GM21390 (cell line): ENCODE data around the gene S100A4.
"Not testable (repeated sequence)": the region's sequence is repeated elsewhere in the genome, so short reads cannot be mapped to it uniquely, and the experiment has no call there.

Experiments used
- ATAC-seq: cut with Tn5 transposase; IDR thresholded peaks from one replicate; pipeline ENCODE4 v1.9.1; 2021; ENCODE audit not compliant: unreplicated experiment

Gene S100A4

DNA sequence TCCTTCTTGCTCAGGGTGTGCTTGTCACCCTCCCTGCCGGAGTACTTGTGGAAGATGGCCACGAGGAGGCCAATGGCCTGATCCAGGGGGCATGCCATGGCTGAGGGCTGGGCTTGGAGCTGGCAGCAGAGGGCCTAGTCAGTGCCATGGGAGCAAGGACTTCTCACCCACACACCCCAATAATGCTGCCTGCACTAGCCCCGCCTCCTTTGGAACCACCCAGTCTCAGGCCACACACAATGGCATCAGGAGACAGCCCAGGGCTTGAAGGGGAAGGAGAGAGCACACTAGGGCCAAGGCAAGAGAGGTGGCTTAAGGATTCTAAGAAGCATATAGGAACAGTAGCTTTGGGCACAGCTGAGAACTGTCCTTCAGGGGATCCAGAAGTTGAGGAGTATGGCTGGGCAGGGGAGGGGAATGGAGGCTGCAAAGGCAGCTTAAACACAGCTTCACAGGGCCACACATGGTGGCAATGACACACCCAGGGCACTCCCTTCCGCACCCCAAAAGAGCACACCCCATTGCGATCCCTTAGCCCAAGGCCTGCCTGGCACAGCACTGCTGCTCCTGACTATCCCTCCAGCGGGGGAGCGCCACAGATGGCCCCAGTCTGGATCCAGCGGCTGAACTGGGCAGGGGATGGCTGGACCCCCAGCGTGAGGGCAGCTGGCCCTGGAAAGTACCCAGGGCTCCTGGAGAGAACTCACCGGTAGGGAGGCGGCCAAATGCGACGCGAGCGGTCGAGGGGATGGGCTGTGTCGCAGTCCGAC lies 10.2 kb downstream of the S100A4 start, which contains the start of gene S100A6:
S100A6 (minus strand) TSS at position 750 of the 770 bp plus-strand sequence; CDS start at position 98, 652 bp downstream.
- no peak for ATAC-seq

DNA sequence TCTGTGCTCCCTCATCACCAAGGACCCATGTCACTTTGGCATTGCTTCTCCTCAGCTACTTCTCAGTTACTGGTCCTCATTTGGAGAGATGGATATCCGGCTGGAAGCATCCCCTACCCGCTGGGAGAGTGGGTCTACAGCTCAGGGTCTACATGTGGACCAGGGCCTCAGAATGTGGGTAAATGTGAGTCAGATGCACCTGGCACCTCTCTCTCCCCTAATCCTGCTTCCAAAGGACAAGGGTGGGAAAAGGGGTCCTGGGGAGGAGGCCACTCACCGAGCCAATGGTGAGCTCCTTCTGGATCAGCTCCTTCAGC lies 10.7 kb downstream of the S100A4 start:
- ATAC-seq, result no peak

DNA sequence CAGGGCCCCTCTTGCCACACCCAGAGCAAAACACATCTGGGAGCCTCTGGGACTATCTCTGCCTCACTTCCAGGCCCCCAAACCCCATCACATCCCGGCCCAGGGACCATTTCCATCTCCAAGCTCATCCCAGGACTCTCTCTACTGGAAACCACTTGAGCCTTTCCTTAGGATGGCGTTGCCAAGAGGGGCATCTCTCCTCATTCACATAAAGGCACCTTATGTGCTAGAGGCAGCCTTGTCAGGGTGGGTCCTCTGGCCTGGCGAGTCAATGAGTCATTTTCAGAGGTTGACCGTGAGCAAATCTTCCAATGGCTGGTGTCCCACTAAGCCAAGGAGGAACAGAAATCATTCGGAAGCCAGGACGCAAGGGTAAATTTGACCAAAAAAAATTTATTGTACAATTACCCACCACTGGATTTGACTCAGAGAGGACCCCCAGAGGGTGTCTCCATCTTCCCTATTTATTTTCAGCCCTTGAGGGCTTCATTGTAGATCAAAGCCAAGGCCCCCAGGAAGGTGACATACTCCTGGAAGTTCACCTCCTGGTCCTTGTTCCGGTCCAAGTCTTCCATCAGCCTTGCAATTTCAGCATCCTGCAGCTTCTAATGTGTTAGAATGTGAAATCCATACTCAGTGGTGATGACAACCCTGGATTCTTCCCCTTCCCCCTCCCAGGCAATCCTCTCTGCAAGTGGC lies 11.2 kb downstream of the S100A4 start:
- no peak for ATAC-seq

DNA sequence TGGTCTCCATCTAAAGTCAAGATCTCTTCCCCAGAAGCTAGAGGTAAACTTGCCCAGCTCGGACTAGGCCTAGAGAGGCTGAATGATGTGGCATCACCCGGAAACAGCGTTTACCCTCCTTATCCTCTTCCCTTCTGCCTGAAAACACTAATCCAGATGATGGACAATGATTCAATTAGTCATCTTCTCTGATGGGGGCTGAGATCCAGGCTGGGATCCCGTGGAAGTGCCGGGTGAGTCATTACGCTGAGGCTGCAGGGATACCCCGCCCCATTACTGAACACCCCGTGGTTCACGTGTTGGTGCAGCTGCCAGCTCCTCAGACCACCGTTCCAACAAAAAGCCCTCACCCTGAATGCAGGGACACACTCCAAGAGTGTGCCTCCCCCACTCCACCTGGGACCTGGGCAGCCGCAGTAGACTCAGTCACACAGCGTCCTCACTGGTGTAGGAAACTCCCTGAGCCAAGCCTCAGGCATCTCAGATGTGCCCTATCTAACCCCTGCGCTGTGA lies 11.9 kb downstream of the S100A4 start:
- ATAC-seq, result no peak

DNA sequence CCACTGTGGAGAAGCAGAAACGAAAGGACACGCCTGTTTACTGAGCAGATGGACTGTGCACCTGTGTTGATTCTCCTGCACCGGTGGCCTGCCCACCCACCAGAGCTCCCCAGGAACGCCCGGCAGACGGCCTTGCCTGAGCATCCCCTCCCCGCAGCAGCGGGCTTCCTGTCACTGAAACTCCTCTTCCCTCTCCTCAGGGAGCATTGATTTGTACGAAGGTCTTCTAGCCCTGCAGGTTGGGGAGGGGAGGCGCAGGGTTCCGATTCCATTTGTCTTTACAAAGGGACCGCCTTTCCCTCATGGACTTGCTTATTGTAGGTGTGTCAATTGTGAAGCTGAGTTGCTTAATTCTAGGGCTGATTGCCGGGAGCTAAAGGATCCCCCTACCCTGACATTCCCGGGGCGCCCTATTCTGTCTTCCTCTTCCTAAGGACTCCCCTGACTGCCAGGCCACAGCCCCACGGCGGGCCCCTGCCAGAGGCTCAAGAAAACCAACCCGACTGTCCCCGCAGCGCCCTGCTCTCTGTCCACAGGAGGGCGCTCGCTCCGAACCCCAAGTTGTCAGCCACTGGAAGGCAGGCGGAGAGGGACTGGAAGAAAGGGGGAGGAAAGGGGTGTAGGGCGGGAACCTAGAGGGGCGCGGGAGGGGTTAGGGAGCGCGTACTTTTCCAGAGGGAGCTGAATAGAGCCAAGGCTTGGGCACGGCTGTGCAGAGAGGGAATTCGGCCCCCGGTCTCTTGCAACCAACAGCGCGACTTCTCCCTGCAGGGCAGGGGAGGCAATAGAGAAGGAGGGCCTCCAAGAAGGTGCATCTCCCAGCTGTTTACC lies 12.6 kb downstream of the S100A4 start:
- no peak for ATAC-seq

DNA sequence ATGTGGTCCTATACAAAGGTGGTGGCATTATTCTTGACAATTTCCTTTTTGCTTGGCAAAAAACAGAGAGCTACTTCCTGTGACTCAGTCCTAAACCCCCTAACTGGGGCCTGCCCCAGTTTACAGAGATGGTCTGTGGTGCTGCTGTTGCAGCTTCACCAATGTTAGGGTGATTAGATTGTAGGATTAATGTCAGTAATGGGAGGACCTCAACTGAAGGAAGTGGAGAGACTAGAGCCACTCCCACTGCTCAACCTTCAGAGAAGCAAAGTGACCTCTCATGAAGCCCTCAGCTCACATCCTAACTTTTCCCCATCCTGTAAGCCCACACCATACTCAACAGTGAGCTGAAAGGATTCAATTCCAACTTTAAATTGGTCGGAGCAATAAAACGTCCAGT lies 13.4 kb downstream of the S100A4 start:
- no peak for ATAC-seq

DNA sequence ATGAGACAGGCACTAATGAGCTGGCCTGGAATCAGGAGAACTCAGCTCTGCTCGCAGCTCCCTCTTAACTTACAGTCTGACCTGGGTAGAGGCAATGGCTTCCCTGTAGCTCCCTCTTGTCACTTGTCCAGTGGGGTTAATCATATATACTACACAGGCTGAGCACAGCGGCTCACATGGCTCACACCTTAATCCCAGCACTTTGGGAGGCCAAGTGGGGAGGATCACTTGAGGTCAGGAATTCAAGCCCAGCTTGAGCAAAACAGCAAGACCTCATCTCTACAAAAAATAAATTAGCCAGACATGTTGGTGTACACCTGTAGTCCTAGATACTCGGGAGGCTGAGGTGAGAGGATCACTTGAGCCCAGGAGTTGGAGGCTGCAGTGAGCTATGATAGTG lies 14.0 kb downstream of the S100A4 start:
- no peak for ATAC-seq

DNA sequence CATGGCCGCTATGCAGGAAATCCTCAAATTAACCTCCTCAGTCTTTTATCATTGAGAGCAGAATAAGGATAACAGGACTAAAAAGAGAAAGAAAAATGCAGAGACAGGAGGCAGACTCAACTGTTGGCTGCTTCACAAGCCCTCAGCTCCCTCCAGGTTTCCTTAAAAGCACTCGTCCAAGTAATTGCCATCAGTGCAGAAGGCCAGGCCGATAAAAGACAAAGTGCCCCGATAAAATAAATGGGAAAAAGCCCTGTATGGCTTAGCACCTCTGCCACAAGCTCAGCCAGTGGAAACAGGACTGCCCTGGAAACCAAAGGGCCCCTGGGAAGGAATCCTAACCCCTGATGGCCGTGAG lies 17.9 kb downstream of the S100A4 start:
- ATAC-seq, result no peak

DNA sequence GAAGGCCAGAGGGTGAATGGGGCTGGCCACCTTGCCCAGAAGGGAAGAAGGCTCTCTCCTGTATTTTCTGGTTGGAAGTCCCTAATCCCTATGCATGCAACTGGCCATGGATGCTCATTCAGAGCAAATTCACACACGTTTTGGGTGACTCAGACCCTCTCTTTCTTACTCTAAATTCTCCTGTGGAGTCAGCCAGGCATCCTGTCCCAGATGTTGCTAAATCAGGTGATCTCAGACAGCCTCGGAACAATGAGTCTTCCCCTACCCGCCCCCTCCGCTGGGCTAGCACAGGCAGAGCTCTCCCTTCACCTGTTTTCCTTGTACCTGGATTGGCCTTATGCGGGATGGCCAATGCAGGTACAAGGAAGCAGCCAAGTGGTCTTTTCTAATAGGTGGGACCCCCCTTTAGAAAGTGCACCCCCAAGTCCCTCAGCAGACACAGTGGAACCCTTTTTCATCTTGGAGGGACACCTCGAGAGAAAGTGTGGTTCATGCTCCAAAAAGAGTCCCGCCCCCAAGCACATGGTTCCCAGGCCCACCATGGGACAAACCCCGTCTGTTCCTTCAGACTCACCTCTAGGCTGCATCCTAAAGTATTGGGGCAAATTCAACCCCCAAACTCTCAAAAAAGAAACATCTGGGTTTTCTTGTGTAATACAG lies 18.5 kb downstream of the S100A4 start:
- no peak for ATAC-seq

DNA sequence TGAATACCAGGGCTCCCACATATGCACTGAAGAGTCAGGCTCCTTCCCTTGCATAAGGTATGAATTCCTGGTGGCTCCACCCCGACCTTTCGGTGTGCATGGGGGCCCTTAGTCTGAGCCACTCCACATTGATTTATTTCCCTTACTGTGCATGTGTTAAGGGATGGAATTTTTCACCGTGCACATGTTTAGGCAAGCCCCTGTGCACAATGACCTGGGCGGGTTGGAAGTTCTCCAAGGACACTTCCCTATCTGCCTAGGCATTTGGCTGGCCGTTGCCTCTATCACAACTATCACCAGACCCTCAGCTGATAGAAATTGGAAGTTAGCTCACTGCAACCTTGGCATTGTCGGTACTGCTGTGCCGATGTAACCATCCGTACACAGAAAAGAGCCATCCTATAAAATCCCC lies 19.5 kb downstream of the S100A4 start:
- ATAC-seq, result no peak

DNA sequence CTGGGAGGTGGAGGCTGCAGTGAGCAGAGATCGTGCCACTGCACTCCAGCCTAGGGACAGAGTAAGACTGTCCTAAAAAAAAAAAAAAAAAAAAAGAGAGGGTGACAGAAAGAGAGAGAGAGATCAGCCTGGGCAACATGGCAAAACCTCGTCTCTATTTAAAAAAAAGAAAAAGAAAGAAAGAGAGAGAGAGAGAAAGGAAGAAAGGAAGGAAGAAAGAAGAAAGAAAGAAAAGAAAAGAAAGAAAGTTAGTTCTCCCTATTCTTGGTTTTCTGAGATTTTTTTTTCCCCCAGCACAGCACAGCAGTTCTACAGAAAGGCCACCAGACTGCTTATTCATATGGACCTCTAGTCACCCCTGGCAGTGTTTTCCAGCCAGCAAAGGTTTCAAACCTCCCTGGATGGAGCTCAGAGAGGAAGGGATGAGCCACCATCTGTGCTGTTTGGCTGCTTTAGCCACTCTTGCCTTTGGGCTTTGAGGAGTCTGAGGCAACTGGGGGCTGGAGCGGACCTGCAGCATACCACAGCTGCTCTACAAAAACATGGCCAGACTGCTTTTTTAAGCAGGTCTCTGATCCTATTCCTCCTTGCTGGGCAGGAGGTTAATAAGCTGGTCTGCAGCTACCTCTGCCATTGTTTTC lies 20.4 kb downstream of the S100A4 start:
- no peak for ATAC-seq

DNA sequence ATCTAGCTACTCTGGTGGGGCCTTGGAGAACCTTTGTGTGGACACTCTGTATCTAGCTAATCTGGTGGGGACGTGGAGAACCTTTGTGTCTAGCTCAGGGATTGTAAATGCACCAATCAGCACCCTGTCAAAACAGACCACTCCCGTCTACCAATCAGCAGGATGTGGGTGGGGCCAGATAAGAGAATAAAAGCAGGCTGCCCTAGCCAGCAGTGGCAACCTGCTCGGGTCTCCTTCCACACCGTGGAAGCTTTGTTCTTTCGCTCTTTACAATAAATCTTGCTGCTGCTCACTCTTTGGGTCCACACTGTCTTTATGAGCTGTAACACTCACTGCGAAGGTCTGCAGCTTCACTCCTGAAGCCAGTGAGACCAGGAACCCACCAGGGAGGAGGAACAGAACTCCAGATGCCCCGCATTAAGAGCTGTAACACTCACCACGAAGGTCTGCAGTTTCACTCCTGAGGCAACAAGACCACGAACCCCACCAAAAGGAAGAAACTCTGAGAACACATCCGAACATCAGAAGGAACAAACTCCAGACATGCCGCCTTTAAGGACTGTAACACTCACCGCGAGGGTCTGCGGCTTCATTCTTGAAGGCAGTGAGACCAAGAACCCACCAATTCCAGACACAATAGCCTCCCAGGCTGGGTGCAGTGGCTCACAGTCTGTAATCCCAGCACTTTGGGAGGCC lies 23.1 kb downstream of the S100A4 start:
- not testable (repeated sequence) for ATAC-seq

DNA sequence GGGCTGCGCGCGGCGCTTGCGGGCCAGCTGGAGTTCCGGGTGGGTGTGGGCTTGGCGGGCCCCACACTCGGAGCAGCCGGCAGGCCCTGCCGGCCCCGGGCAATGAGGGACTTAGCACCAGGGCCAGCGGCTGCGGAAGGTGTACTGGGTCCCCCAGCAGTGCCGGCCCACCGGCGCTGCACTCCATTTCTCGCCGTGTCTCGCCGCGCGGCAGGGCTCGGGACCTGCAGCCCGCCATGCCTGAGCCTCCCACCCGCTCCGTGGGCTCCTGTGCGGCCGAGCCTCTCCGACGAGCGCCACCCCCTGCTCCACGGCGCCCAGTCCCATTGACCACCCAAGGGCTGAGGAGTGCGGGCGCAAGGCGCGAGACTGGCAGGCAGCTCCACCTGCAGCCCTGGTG lies 23.8 kb downstream of the S100A4 start:
- ATAC-seq, result not testable (repeated sequence)

DNA sequence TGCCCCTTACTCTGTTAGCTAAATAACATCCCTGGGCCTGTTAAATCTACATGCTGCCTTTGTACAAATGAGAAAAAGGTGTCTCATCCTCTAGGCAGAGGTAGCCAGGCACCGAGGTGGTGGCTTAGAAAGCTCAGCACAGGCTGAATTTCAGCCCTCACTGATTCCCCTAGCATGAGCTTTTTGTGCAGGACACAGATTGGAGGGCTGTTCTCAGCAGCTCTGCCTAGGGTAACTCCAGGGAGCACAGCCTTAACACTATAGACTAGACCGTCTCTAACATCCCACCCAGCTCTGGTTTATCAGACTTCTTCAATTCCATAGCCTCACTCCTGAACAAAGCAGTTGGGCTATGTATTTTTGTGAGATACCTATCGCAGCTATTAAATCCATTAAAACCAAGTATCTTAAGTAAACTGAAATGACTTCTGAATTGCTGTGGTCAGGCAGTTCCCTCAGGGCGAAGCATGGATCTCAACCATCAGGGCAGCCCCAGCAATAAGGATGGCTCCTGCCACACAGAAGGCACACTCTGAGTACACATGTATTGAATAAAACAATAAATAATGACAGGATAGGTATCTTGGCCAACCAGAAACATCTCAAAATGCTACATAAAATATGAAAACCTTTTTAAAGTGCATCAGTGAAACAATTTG lies 24.7 kb downstream of the S100A4 start:
- no peak for ATAC-seq

DNA sequence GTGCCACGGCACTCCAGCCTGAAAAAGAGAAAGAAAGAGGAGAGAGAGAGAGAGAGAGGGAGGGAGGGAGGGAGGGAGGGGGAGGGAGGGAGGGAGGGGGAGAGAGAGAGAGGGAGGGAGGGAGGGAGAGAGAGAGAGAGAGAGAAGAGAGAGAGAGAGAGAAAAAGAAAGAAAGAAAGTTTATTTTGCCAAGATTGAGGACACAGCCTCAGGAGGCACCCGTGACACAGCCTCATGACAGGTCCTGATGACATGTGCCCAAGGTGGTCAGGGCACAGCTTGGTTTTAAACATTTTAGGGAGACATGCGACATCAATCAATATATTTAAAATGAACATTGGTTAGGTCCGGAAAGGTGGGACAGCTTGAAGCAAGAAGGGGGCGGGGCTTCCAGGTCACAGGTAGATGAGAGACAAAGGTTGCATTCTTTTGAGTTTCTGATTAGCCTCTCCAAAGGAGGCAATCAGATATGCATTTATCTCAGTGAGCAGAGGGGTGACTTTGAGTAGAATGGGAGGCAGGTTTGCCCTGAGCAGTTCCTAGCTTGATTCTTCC lies 25.4 kb downstream of the S100A4 start:
- ATAC-seq, result not testable (repeated sequence)

DNA sequence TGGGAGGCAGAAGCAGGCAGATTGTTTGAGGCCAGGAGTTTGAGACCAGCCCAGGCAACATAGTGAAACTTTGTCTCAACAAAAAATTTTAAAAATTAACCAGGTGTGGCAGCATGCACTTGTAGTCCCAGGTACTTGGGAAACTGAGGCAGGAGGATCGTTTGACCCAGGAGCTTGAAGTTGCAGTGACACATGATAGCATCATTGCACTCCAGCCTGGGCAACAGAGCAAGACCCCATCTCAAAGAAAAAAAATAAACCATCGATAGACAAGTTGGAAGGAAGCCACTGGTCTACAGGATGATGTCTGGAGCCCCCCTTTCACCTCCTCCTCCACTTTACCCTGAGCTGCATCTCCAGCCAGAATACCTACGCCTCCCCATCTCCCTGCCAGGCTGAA lies 26.4 kb downstream of the S100A4 start:
- no peak for ATAC-seq

DNA sequence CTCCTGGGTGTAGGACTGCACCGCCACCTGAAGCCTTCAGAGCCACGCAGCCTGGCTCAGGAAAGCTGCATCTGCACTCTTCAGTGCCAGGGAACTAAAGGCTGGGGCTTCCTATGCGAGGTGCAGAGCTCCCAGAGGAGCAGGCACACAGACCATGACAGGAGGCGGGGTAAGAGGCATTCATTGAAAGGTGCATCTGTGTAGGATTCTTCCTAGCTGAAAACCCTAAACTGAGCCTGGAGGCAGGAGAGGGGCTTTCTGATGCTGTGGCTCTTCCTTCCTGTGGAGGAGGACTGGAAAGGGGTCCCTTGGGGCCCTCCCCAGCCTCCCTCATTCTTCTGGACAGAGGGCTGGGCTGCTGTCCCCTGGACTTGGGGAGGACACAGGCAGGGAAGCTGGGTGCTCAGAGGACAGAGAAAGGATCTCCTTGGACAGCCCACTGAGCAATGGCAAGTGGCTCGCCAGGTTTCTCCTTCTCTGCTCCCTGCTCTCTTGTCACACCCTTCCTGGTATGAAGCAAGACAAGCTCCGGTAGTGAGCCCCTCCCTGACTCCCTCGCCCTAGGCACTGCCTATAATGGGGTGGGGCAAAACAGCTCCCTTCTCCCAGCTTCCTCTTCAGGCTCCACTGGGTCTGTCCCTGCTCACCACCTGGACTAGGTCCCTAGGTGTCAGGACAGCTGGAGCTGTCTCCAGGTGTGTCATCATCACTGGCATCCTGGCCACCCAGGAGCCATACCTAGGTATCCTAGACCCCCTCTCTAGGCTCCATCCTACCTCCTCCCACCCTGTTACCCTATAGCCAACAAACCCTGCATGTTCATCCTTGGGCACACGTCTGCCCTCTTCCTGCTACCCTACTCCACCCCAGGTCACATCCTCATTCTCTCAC lies 29.9 kb downstream of the S100A4 start:
- ATAC-seq, result no peak

DNA sequence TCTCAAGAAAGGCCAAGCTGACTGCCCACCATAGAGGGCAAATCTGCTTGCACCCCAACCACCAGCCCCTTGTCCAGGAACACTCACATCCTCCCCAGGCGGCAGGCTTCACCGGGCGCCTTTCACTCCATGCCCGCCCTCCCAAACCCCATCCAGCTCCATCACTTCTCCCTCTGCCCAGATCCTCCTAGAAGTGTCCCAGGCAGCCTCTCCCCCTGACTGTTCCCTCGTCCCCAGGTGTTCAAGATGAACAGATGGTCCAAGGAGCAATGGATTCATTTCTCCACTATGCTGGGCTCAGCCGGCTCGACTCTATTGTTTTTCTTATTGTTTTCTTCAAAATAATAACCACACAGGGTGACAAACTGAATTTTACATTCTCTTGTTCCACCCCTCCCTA lies 31.9 kb downstream of the S100A4 start:
- ATAC-seq, result no peak
